GM12891 (cell line): Measurements from ENCODE around the gene FBXL17.

Experiments used
- POLR2A ChIP-seq: IDR thresholded peaks from 2 replicates; pipeline ENCODE4 v1.6.1; 2011; ENCODE audit warnings: low read depth, low read length, control low read depth
- POLR2AphosphoS5 ChIP-seq: IDR thresholded peaks from 2 replicates; pipeline ENCODE4 v1.6.1; 2011; ENCODE audit warnings: low read depth, low read length, control low read depth

DNA sequence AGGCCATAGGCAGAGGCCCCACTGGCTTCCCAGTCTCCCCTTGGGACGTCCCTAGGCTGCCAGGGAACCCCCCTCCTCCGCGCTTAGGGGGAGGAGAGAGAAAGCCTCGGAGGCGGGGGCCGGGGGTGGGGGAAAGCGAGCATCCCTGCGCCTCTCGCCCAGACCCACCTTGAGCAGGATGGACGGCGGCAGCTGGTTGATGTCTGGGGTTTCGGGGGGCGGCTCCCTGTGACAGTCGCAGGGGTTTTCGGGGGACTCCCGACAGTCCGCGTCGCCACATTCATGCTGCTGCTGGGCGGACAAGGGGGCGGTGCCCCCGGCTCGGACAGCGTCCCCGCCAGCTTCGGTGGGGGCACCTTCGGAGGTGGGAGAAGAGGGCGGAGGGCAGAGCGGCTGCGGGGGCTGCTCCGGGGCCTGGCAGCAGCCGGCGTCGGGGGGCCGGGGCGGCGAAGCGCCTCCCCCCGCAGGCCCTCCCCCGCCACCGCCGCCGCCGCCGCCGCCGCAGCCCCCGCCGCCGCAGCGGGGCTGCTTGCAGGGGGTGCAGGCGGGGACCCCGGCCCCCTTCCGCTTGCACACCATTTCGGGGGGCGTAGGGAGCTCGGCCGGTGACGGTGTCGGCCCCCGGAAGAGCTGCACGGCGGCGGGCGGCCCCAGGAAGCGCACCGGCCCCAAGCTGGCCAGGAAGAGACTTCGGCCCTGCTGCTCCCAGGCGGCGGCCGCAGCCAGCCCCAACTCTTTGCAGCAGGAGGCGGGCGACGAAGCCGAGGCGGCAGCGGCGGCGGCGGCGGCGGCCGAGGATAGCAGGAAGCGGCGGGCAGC lies 1.2 kb downstream of the FBXL17 start:
- TF ChIP-seq POLR2A (peak; percentile 64), POLR2AphosphoS5 (peak; percentile 62)
